ENCODE results near the gene MCOLN1.

MCOLN1 gene

GRCh38 chr19:7500811-7501450, 21.5 kb upstream of the MCOLN1 start:
- peak overlapping the region; percentile 39 for H3K4me3 ChIP-seq (ENCODE audit: low read depth, low read length)

- no peak overlapping the region for H3K4me3 ChIP-seq (ENCODE audit: low read depth, low read length)
These were observed 19.9 kb upstream of the MCOLN1 start for GRCh38 chr19:7502552-7502951.

GRCh38 chr19:7504684-7505083, 17.7 kb upstream of the MCOLN1 start:
- H3K4me3 ChIP-seq (ENCODE audit: low read depth, low read length), result no peak overlapping the region

- no peak overlapping the region for H3K4me3 ChIP-seq (ENCODE audit: low read depth, low read length)
These were observed 17.1 kb upstream of the MCOLN1 start for GRCh38 chr19:7505288-7505681.

GRCh38 chr19:7505682-7506384, 16.6 kb upstream of the MCOLN1 start:
- no peak overlapping the region for H3K4me3 ChIP-seq (ENCODE audit: low read depth, low read length)

GRCh38 chr19:7506385-7507328, 15.8 kb upstream of the MCOLN1 start:
- H3K4me3 ChIP-seq (ENCODE audit: low read depth, low read length), result no peak overlapping the region

- no peak overlapping the region for H3K4me3 ChIP-seq (ENCODE audit: low read depth, low read length)
These were observed 14.5 kb upstream of the MCOLN1 start for GRCh38 chr19:7507884-7508283.

GRCh38 chr19:7509625-7510024, 12.8 kb upstream of the MCOLN1 start:
- H3K4me3 ChIP-seq (ENCODE audit: low read depth, low read length), result no peak overlapping the region

GRCh38 chr19:7512400-7512851, 10.0 kb upstream of the MCOLN1 start:
- no peak overlapping the region for H3K4me3 ChIP-seq (ENCODE audit: low read depth, low read length)

GRCh38 chr19:7513809-7514642, 8.4 kb upstream of the MCOLN1 start:
- H3K4me3 ChIP-seq (ENCODE audit: low read depth, low read length), result no peak overlapping the region

GRCh38 chr19:7515110-7515644, 7.2 kb upstream of the MCOLN1 start:
- no peak overlapping the region for H3K4me3 ChIP-seq (ENCODE audit: low read depth, low read length)

GRCh38 chr19:7515645-7516151, 6.7 kb upstream of the MCOLN1 start, which contains the start of gene ZNF358:
Gene ZNF358, plus strand, starts transcription at chr19:7516103. Its CDS starts 3,140 bp downstream, at chr19:7519243.
- peak within 1 kb of the TSS; percentile 67 for H3K4me3 ChIP-seq (ENCODE audit: low read depth, low read length)

- H3K4me3 ChIP-seq (ENCODE audit: low read depth, low read length), result peak overlapping the region; percentile 67
These were observed 6.1 kb upstream of the MCOLN1 start for GRCh38 chr19:7516333-7516732.

GRCh38 chr19:7516878-7517277, 5.5 kb upstream of the MCOLN1 start:
- peak overlapping the region; percentile 67 for H3K4me3 ChIP-seq (ENCODE audit: low read depth, low read length)

GRCh38 chr19:7519361-7520130, 2.9 kb upstream of the MCOLN1 start:
- no peak overlapping the region for H3K4me3 ChIP-seq (ENCODE audit: low read depth, low read length)

GRCh38 chr19:7520131-7521051, 2.0 kb upstream of the MCOLN1 start:
- H3K4me3 ChIP-seq (ENCODE audit: low read depth, low read length), result no peak overlapping the region

GRCh38 chr19:7521551-7522071, 813 bp upstream of the MCOLN1 start:
- no peak overlapping the region for H3K4me3 ChIP-seq (ENCODE audit: low read depth, low read length)

All from iPS-11a (cell line).